HepG2 (cell line): ENCODE results near the gene PPP2R2D. TPM values are rescaled to one million over a fixed set of nuclear protein-coding genes. Genes with fewer than 3 reads are reported as not detected.

Source experiments
- ATAC-seq: fragments of 200-7000 bp; cut with Tn5 transposase; 3 replicates; pipeline ENCODE4 v1.9.1; 2020; ENCODE audit warnings: mild to moderate bottlenecking, moderate library complexity
- BruUV-seq: library from RNA; stranded (reverse); fragments of 400-500 nt; replicated peaks from 2 replicates; lab custom pipeline; 2021; lab: Mats Ljungman, UMichigan
- CTCF ChIA-PET: fragments of 300-600 bp; formaldehyde crosslinking; extraction: SDS; loops from one replicate; lab custom pipeline; 2021; ENCODE audit warnings: low total read pairs, inconsistent platforms, low intra/inter-chr PET ratio; lab: Yijun Ruan, JAX
- POLR2A ChIA-PET: fragments of 350-600 bp; sonication (Branson Sonifier 250); formaldehyde crosslinking; loops from one replicate; lab custom pipeline; 2020; ENCODE audit warnings: antibody characterized with exemption, inconsistent platforms; lab: Yijun Ruan, JAX
- DNase-seq: peaks from one replicate; pipeline ENCODE4 v3.0.0-alpha.2; 2015; ENCODE audit warnings: low spot score
- FAIRE-seq: peaks from 3 replicates; lab custom pipeline; 2011; peaks lifted over from hg19 to GRCh38; lab: Jason Lieb, UNC
- H2AFZ ChIP-seq: one replicate; pipeline ENCODE4 v1.6.1; 2011; ENCODE audit warnings: low read length, inconsistent platforms
- H3K27ac ChIP-seq: fragments of 300-600 bp; 3 replicates; pipeline ENCODE4 v1.8.0; 2011; ENCODE audit warnings: mixed run types, mild to moderate bottlenecking, mixed read lengths, low read length, inconsistent platforms; ENCODE audit not compliant: insufficient read depth; ENCODE audit errors: extremely low read length
- H3K27me3 ChIP-seq, 2 experiments: fragments of 200-600 bp in 1 of 2; 2 replicates in 1 of 2; 3 replicates in 1 of 2; pipeline versions ENCODE4 v1.6.0 to v1.8.0; 2011; ENCODE audit warnings: low read length in 2 of 2, mild to moderate bottlenecking in 2 of 2, moderate library complexity in 2 of 2, inconsistent platforms in 1 of 2; ENCODE audit not compliant: insufficient read depth in 2 of 2, control insufficient read depth in 1 of 2
- H3K36me3 ChIP-seq, 2 experiments: fragments of 200-600 bp in 1 of 2; replicated peaks in 1 of 2; 2 replicates in 1 of 2; 3 replicates in 1 of 2; pipeline versions ENCODE4 v1.5.1 to v1.8.0; 2011; ENCODE audit warnings: low read length in 2 of 2, inconsistent platforms in 1 of 2; ENCODE audit not compliant: insufficient read depth in 2 of 2, control insufficient read depth in 1 of 2
- H3K4me1 ChIP-seq: 2 replicates; pipeline ENCODE4 v1.5.1; 2012; ENCODE audit warnings: low read length, inconsistent platforms; ENCODE audit not compliant: insufficient read depth
- H3K4me2 ChIP-seq: 2 replicates; pipeline ENCODE4 v1.6.0; 2011; ENCODE audit warnings: low read depth, low read length, inconsistent platforms
- H3K4me3 ChIP-seq, 3 experiments: fragments of 200-600 bp in 1 of 3; sonication (generic), shearing (Covaris generic) in 1 of 3; replicated peaks in 1 of 3; 2 replicates each; pipeline ENCODE4 v1.5.1; 2011 to 2016; ENCODE audit warnings: low read length in 3 of 3, inconsistent platforms in 2 of 3, low read depth in 2 of 3, mild to moderate bottlenecking in 2 of 3, control low read depth in 1 of 3, mixed read lengths in 1 of 3; ENCODE audit not compliant: insufficient read depth in 1 of 3
- H3K79me2 ChIP-seq: one replicate; pipeline ENCODE4 v1.6.1; 2011; ENCODE audit warnings: low read length, inconsistent platforms; ENCODE audit not compliant: insufficient read depth
- H3K9ac ChIP-seq: 2 replicates; pipeline ENCODE4 v1.6.0; 2011; ENCODE audit warnings: mild to moderate bottlenecking, low read depth, low read length, inconsistent platforms; ENCODE audit not compliant: insufficient read depth
- H3K9me3 ChIP-seq: 2 replicates; pipeline ENCODE4 v1.5.1; 2012; ENCODE audit warnings: mild to moderate bottlenecking, low read length
- H4K20me1 ChIP-seq: 2 replicates; pipeline ENCODE4 v1.6.0; 2011; ENCODE audit warnings: inconsistent platforms, mild to moderate bottlenecking, low read length, moderate library complexity; ENCODE audit not compliant: insufficient read depth
- NFATC3 ChIP-seq: sonication (generic); formaldehyde crosslinking; IDR thresholded peaks from 2 replicates; pipeline ENCODE4 v1.5.1; 2020; ENCODE audit warnings: mild to moderate bottlenecking, missing genetic modification reagents
- ZBTB20 ChIP-seq: sonication (generic); formaldehyde crosslinking; IDR thresholded peaks from 2 replicates; pipeline ENCODE4 v1.8.1; 2023; ENCODE audit warnings: missing genetic modification reagents, low read depth, mild to moderate bottlenecking, borderline replicate concordance
- ZBTB38 ChIP-seq: sonication (generic); formaldehyde crosslinking; IDR thresholded peaks from 2 replicates; pipeline ENCODE4 v1.5.1; 2020; ENCODE audit warnings: mild to moderate bottlenecking, missing genetic modification reagents
- ZFP36 ChIP-seq: fragments of 150-350 bp; IDR thresholded peaks from 2 replicates; pipeline ENCODE4 v1.6.1; 2018; ENCODE audit warnings: borderline replicate concordance, low read length, low read depth; ENCODE audit not compliant: partially characterized antibody
- ZFP36L1 ChIP-seq: sonication (generic); formaldehyde crosslinking; IDR thresholded peaks from 2 replicates; pipeline ENCODE4 v1.8.0; 2022; ENCODE audit warnings: mild to moderate bottlenecking, missing genetic modification reagents, moderate library complexity
- WGBS: methylation state at CpG from one replicate; pipeline ENCODE4 v1.1.6; 2017; ENCODE audit warnings: low lambda C conversion rate; 5-methylcytosine and 5-hydroxymethylcytosine counted together
- in situ Hi-C: cut with HindIII; loops from 2 replicates; pipeline ENCODE4 v1.10.0; 2017; ENCODE audit warnings: low pct_unique_long_range_greater_than_20kb; ENCODE audit not compliant: extremely low pct_ligation_motif_present
- intact Hi-C: fragments of 100-400 bp; cut with micrococcal nuclease; formaldehyde crosslinking; loops from one replicate; pipeline ENCODE4 v1.10.0; 2022; ENCODE audit not compliant: unreplicated experiment
- polyA plus RNA-seq, 8 experiments: library from polyadenylated mRNA; depleted of rRNA in 3 of 8; stranded (reverse) in 7 of 8; unstranded in 1 of 8; fragments of >200 nt; fragmentation: Illumina TruSeq in 4 of 8; extraction: Trizol in 4 of 8; gene quantifications; 2 replicates each; pipeline versions ENCODE4 v1.2.1 to v1.2.3, GENCODE V29; 2011 to 2016; ENCODE audit warnings: low read depth in 4 of 8, missing spikeins in 1 of 8, mixed read lengths in 1 of 8; ENCODE audit not compliant: insufficient read depth in 1 of 8
- total RNA-seq, 5 experiments: library from RNA; depleted of rRNA; stranded (reverse); fragments of >200 nt; fragmentation: Illumina TruSeq; extraction: Trizol; gene quantifications; 2 replicates each; pipeline ENCODE4 v1.2.3, GENCODE V29; 2016; ENCODE audit warnings: low read depth in 1 of 5
- TF ChIP-seq, protein P1 (sequence below): sonication (generic); formaldehyde crosslinking; IDR thresholded peaks from 2 replicates; pipeline ENCODE4 v1.4.0; 2020; ENCODE audit warnings: missing genetic modification reagents
- TF ChIP-seq, protein P2 (sequence below): sonication (generic); formaldehyde crosslinking; IDR thresholded peaks from 2 replicates; pipeline ENCODE4 v1.4.0; 2020; ENCODE audit warnings: missing genetic modification reagents
- TF ChIP-seq, protein P3 (sequence below): sonication (generic); formaldehyde crosslinking; IDR thresholded peaks from 2 replicates; pipeline ENCODE4 v1.4.0; 2020; ENCODE audit warnings: missing genetic modification reagents
- TF ChIP-seq, protein P4 (sequence below): sonication (generic); formaldehyde crosslinking; IDR thresholded peaks from 2 replicates; pipeline ENCODE4 v1.5.1; 2020; ENCODE audit warnings: mild to moderate bottlenecking, missing genetic modification reagents, moderate library complexity

The PPP2R2D gene
- total and polyA plus RNA-seq, 2 of the 13 experiments (the other 11 are each of a cell fraction or from before 2014, with no cell fraction given), result 32.7 to 33.2 TPM

DNA sequence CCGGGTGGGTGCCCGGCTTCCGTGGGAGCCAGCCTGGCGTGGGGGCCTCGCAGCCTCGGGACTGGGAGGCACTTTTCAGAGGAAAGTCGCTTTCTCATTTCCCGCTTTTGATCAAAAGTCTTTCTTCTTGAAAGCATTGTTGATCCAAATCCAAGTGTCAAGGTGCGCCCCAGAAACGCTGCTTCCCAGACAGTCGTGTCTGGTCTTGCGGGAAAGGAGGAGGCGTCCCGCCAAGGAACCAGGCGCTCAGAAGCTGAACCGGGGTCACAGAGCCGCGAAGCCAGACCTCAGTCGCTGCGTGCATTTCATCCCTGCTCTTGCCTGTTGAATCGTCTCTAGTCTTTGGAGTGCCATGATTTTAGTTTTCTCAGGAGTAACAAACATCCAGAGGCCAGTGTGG, 82.0 kb downstream of the PPP2R2D start:
- peaks cover 31% of the 10 kb centered on the region for H4K20me1 ChIP-seq
- BruUV-seq, result no TSS peak
- no peak overlapping the region for H3K27ac ChIP-seq
- intact Hi-C loops (no loop called here), in situ Hi-C loops (no loop called here)
- H3K27me3 ChIP-seq, result no peaks in the 10 kb centered on the region; a peak in 1 of 5 replicates
- TF ChIP-seq, protein P1, sequence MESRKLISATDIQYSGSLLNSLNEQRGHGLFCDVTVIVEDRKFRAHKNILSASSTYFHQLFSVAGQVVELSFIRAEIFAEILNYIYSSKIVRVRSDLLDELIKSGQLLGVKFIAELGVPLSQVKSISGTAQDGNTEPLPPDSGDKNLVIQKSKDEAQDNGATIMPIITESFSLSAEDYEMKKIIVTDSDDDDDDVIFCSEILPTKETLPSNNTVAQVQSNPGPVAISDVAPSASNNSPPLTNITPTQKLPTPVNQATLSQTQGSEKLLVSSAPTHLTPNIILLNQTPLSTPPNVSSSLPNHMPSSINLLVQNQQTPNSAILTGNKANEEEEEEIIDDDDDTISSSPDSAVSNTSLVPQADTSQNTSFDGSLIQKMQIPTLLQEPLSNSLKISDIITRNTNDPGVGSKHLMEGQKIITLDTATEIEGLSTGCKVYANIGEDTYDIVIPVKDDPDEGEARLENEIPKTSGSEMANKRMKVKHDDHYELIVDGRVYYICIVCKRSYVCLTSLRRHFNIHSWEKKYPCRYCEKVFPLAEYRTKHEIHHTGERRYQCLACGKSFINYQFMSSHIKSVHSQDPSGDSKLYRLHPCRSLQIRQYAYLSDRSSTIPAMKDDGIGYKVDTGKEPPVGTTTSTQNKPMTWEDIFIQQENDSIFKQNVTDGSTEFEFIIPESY, result peak; percentile 50; the same call in 1 of the 2 replicates
- TF ChIP-seq, protein P2, sequence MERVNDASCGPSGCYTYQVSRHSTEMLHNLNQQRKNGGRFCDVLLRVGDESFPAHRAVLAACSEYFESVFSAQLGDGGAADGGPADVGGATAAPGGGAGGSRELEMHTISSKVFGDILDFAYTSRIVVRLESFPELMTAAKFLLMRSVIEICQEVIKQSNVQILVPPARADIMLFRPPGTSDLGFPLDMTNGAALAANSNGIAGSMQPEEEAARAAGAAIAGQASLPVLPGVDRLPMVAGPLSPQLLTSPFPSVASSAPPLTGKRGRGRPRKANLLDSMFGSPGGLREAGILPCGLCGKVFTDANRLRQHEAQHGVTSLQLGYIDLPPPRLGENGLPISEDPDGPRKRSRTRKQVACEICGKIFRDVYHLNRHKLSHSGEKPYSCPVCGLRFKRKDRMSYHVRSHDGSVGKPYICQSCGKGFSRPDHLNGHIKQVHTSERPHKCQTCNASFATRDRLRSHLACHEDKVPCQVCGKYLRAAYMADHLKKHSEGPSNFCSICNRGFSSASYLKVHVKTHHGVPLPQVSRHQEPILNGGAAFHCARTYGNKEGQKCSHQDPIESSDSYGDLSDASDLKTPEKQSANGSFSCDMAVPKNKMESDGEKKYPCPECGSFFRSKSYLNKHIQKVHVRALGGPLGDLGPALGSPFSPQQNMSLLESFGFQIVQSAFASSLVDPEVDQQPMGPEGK (CRISPR knock-in tag), result no peak
- TF ChIP-seq, protein P3, sequence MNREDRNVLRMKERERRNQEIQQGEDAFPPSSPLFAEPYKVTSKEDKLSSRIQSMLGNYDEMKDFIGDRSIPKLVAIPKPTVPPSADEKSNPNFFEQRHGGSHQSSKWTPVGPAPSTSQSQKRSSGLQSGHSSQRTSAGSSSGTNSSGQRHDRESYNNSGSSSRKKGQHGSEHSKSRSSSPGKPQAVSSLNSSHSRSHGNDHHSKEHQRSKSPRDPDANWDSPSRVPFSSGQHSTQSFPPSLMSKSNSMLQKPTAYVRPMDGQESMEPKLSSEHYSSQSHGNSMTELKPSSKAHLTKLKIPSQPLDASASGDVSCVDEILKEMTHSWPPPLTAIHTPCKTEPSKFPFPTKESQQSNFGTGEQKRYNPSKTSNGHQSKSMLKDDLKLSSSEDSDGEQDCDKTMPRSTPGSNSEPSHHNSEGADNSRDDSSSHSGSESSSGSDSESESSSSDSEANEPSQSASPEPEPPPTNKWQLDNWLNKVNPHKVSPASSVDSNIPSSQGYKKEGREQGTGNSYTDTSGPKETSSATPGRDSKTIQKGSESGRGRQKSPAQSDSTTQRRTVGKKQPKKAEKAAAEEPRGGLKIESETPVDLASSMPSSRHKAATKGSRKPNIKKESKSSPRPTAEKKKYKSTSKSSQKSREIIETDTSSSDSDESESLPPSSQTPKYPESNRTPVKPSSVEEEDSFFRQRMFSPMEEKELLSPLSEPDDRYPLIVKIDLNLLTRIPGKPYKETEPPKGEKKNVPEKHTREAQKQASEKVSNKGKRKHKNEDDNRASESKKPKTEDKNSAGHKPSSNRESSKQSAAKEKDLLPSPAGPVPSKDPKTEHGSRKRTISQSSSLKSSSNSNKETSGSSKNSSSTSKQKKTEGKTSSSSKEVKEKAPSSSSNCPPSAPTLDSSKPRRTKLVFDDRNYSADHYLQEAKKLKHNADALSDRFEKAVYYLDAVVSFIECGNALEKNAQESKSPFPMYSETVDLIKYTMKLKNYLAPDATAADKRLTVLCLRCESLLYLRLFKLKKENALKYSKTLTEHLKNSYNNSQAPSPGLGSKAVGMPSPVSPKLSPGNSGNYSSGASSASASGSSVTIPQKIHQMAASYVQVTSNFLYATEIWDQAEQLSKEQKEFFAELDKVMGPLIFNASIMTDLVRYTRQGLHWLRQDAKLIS (CRISPR knock-in tag), result no peak
- TF ChIP-seq ZBTB38 (CRISPR knock-in tag) (0 out of 2 replicates have a peak, but pooled peaks have one; percentile 1), NFATC3 (CRISPR knock-in tag) (no peak), ZFP36 (no peak), ZBTB20 (no peak), ZFP36L1 (CRISPR knock-in tag) (no peak)
- TF ChIP-seq, protein P4, sequence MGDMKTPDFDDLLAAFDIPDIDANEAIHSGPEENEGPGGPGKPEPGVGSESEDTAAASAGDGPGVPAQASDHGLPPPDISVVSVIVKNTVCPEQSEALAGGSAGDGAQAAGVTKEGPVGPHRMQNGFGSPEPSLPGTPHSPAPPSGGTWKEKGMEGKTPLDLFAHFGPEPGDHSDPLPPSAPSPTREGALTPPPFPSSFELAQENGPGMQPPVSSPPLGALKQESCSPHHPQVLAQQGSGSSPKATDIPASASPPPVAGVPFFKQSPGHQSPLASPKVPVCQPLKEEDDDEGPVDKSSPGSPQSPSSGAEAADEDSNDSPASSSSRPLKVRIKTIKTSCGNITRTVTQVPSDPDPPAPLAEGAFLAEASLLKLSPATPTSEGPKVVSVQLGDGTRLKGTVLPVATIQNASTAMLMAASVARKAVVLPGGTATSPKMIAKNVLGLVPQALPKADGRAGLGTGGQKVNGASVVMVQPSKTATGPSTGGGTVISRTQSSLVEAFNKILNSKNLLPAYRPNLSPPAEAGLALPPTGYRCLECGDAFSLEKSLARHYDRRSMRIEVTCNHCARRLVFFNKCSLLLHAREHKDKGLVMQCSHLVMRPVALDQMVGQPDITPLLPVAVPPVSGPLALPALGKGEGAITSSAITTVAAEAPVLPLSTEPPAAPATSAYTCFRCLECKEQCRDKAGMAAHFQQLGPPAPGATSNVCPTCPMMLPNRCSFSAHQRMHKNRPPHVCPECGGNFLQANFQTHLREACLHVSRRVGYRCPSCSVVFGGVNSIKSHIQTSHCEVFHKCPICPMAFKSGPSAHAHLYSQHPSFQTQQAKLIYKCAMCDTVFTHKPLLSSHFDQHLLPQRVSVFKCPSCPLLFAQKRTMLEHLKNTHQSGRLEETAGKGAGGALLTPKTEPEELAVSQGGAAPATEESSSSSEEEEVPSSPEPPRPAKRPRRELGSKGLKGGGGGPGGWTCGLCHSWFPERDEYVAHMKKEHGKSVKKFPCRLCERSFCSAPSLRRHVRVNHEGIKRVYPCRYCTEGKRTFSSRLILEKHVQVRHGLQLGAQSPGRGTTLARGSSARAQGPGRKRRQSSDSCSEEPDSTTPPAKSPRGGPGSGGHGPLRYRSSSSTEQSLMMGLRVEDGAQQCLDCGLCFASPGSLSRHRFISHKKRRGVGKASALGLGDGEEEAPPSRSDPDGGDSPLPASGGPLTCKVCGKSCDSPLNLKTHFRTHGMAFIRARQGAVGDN (CRISPR knock-in tag), result peak; percentile 23; the same call in 1 of the 2 replicates
- H3K79me2 ChIP-seq, result peaks cover 38% of the 10 kb centered on the region
- no peak overlapping the region for H2AFZ ChIP-seq
- CTCF ChIA-PET, result no interaction called here
- peak overlapping the region; percentile 61; the same call in 1 of the 2 replicates for H3K9ac ChIP-seq
- peaks cover 41% of the 10 kb centered on the region for H3K4me1 ChIP-seq
- DNase-seq (no peak), ATAC-seq (no peak), FAIRE-seq (no peak)
- no peaks in the 10 kb centered on the region for H3K9me3 ChIP-seq
- POLR2A ChIA-PET, result interaction anchor here (4.3 kb wide), 1 partner anchor 15 kb away, joined by 49 read pairs; no protein-coding TSS in a partner anchor
- H3K4me3 ChIP-seq, result peak overlapping the region; percentile 44 to 98 (median 64); a peak in 5 of 6 replicates
- WGBS, result 98% methylated on average over 15 of the region's 21 CpGs
- H3K36me3 ChIP-seq, result peaks cover 0 to 2% of the 10 kb centered on the region in 2 experiments; a peak in 2 of 5 replicates
- H3K4me2 ChIP-seq, result peak overlapping the region; percentile 71
